Gastroesophageal sphincter (tissue), 4 donors: Measurements from ENCODE around the gene AKAP6. TPM values are rescaled to one million over a fixed set of nuclear protein-coding genes. Genes with fewer than 3 reads are reported as not detected.

Experiments
- ATAC-seq: fragments of 150-250 bp; one replicate; pipeline ENCODE4 v1.9.1; 2016; ENCODE audit warnings: mild to moderate bottlenecking, moderate library complexity
- H3K27ac ChIP-seq, 4 donors: fragments of 200-600 bp; sonication (generic) in 3 of 4; 1 replicate in 3 of 4; 2 replicates in 1 of 4; pipeline ENCODE4 v1.5.1; 2016 to 2019
- H3K27me3 ChIP-seq: fragments of 200-600 bp; sonication (generic); one replicate; pipeline ENCODE4 v1.5.1; 2019
- H3K36me3 ChIP-seq, 2 donors: fragments of 200-600 bp; sonication (generic); one replicate each; pipeline ENCODE4 v1.5.1; 2019; ENCODE audit warnings: control low read depth in 1 of 2
- H3K4me1 ChIP-seq, 3 donors: fragments of 200-600 bp; sonication (generic); 1 replicate in 2 of 3; 2 replicates in 1 of 3; pipeline ENCODE4 v1.5.1; 2016 to 2019; ENCODE audit warnings: control low read depth in 2 of 3
- H3K4me3 ChIP-seq, 2 donors: fragments of 200-600 bp; sonication (generic); one replicate each; pipeline ENCODE4 v1.5.1; 2019; ENCODE audit warnings: mild to moderate bottlenecking in 1 of 2, moderate library complexity in 1 of 2
- H3K9me3 ChIP-seq, 3 donors: fragments of 200-600 bp; sonication (generic); one replicate each; pipeline ENCODE4 v1.5.1; 2017 to 2019; ENCODE audit warnings: control low read depth in 2 of 3
- CTCF ChIP-seq, 4 experiments: fragments of 200-600 bp in 2 of 4; fragments of 450-650 bp in 2 of 4; sonication (generic) in 1 of 4; IDR thresholded peaks; one replicate each; pipeline ENCODE4 v1.5.1; 2017 to 2019; ENCODE audit warnings: antibody characterized with exemption in 4 of 4, mild to moderate bottlenecking in 2 of 4, moderate library complexity in 2 of 4
- EP300 ChIP-seq: sonication (generic); formaldehyde crosslinking; IDR thresholded peaks from one replicate; pipeline ENCODE4 v1.6.1; 2017; ENCODE audit warnings: antibody characterized with exemption, mild to moderate bottlenecking
- POLR2A ChIP-seq, 2 donors: fragments of 450-650 bp; IDR thresholded peaks; one replicate each; pipeline ENCODE4 v1.6.1; 2017; ENCODE audit warnings: antibody characterized with exemption in 2 of 2, mild to moderate bottlenecking in 2 of 2, moderate library complexity in 1 of 2
- POLR2AphosphoS5 ChIP-seq: sonication (generic); formaldehyde crosslinking; IDR thresholded peaks from one replicate; pipeline ENCODE4 v1.6.1; 2017; ENCODE audit warnings: antibody characterized with exemption
- WGBS, 2 donors: methylation state at CpG; one replicate each; pipeline ENCODE4 v1.1.5; 2018; ENCODE audit warnings: low coverage in 1 of 2; 5-methylcytosine and 5-hydroxymethylcytosine counted together
- total RNA-seq, 4 donors: library from RNA; depleted of rRNA; stranded (reverse); fragments of >200 nt; gene quantifications; one replicate each; pipeline ENCODE4 v1.1.0, GENCODE V29; 2016

Gene AKAP6
- total RNA-seq, 4 donors from 2014 or later = 33.1 to 65.4 (median 45.0) TPM

- Histone ChIP-seq H3K27me3 (no peaks in the 10 kb centered on the region), H3K4me3 (no peak overlapping the region), H3K4me1 (peaks cover 0 to 39% (median 0%) of the 10 kb centered on the region in 3 donors), H3K36me3 (no peaks in the 10 kb centered on the region), H3K27ac (peak overlapping the region in 3 of 4 donors; percentile 49 to 68 (median 62)), H3K9me3 (peaks cover 0 to 7% (median 0%) of the 10 kb centered on the region in 3 donors)
- WGBS, 2 donors = 28 to 30% methylated on average over 4 of the region's 4 CpGs
- no peak for TF ChIP-seq EP300
- peak; percentile 44 for TF ChIP-seq POLR2AphosphoS5
- peak; percentile 28 for ATAC-seq
Observed at GRCh38 chr14:32417956-32418552, 89.0 kb downstream of the AKAP6 start.

GRCh38 chr14:32419429-32419828 is 90.3 kb downstream of the AKAP6 start:
- H3K9me3 ChIP-seq = peaks cover 0 to 7% (median 0%) of the 10 kb centered on the region in 3 donors
- peaks cover 0 to 32% (median 0%) of the 10 kb centered on the region in 3 donors for H3K4me1 ChIP-seq
- no peak for ATAC-seq
- no peaks in the 10 kb centered on the region for H3K27me3 ChIP-seq
- H3K27ac ChIP-seq = no peak overlapping the region
- 71 to 72% methylated on average over 1 of the region's 1 CpG for WGBS, 2 donors
- no peak overlapping the region for H3K4me3 ChIP-seq
- H3K36me3 ChIP-seq = no peaks in the 10 kb centered on the region
- TF ChIP-seq EP300 (no peak), CTCF (IDR thresholded peaks at IDR 0.05) (no peak), POLR2A (IDR thresholded peaks at IDR 0.05) (no peak), POLR2AphosphoS5 (no peak)

- no peak overlapping the region for H3K4me3 ChIP-seq
- peaks cover 0 to 26% (median 0%) of the 10 kb centered on the region in 3 donors for H3K4me1 ChIP-seq
- no peaks in the 10 kb centered on the region for H3K27me3 ChIP-seq
- TF ChIP-seq POLR2A (IDR thresholded peaks at IDR 0.05) (no peak), EP300 (no peak), CTCF (IDR thresholded peaks at IDR 0.05) (no peak), POLR2AphosphoS5 (no peak)
- no peak overlapping the region for H3K27ac ChIP-seq
- no peaks in the 10 kb centered on the region for H3K36me3 ChIP-seq
- ATAC-seq = no peak
- 100% methylated on average over 1 of the region's 1 CpG; no CpG with 5 or more reads in 1 of the 2 donors for WGBS, 2 donors
- peaks cover 0 to 7% (median 0%) of the 10 kb centered on the region in 3 donors for H3K9me3 ChIP-seq
Observed at GRCh38 chr14:32421781-32422180, 92.7 kb downstream of the AKAP6 start.

DNA sequence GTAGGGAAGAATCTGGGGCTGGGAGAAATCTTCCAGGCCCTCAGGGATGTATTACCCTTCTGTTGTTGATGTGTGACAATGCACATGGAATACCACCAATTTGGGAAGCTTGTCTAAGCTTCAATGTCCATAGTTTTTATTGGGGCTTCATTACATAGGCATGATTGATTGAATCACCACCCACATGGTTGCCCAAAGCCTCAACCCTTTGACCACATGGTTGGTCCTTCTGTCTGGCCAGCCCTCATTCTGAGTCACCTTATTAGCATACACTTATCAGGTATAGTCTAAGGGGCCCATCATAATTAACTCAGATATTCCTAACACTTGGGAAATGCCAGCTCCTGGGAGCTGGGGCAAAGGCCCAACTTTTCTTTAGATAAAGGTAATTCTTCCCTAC is 93.3 kb downstream of the AKAP6 start:
- TF ChIP-seq CTCF (IDR thresholded peaks at IDR 0.05) (no peak), POLR2AphosphoS5 (no peak), EP300 (no peak), POLR2A (IDR thresholded peaks at IDR 0.05) (no peak)
- peaks cover 0 to 7% (median 0%) of the 10 kb centered on the region in 3 donors for H3K9me3 ChIP-seq
- no peak for ATAC-seq
- H3K4me3 ChIP-seq = no peak overlapping the region
- no peaks in the 10 kb centered on the region for H3K27me3 ChIP-seq
- H3K27ac ChIP-seq = no peak overlapping the region
- no peaks in the 10 kb centered on the region for H3K36me3 ChIP-seq
- H3K4me1 ChIP-seq = peaks cover 0 to 26% (median 0%) of the 10 kb centered on the region in 3 donors

DNA sequence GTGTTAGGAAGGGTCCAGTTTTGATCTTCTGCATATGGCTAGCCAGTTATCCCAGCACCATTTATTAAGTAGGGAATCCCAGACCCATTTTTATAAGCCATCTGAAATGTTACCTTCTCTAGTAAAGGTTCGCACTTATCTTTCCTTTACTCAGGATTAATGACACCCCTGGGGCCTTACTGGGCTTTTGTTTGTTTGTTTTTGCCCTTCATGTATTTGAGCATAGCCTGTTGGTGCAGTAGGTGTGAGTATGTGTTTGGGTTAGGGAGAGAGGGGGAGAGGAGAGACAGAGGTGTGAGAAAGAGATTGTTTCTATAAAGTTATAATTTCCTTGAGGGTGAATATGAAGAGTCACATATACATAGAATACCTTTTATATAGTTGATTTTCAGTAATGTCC is 96.9 kb downstream of the AKAP6 start:
- peaks cover 0 to 7% (median 0%) of the 10 kb centered on the region in 3 donors for H3K9me3 ChIP-seq
- 38 to 90% methylated on average over 1 of the region's 1 CpG for WGBS, 2 donors
- peaks cover 0 to 40% (median 0%) of the 10 kb centered on the region in 3 donors for H3K4me1 ChIP-seq
- TF ChIP-seq POLR2A (IDR thresholded peaks at IDR 0.05) (no peak), CTCF (IDR thresholded peaks at IDR 0.05) (no peak), POLR2AphosphoS5 (no peak), EP300 (no peak)
- H3K36me3 ChIP-seq = no peaks in the 10 kb centered on the region
- no peak overlapping the region for H3K27ac ChIP-seq
- ATAC-seq = no peak
- H3K4me3 ChIP-seq = no peak overlapping the region
- no peaks in the 10 kb centered on the region for H3K27me3 ChIP-seq
